ENCODE data around the gene PIGX.
"Not testable (repeated sequence)": the region's sequence is repeated elsewhere in the genome, so short reads cannot be mapped to it uniquely, and the experiment has no call there.

PIGX gene

DNA sequence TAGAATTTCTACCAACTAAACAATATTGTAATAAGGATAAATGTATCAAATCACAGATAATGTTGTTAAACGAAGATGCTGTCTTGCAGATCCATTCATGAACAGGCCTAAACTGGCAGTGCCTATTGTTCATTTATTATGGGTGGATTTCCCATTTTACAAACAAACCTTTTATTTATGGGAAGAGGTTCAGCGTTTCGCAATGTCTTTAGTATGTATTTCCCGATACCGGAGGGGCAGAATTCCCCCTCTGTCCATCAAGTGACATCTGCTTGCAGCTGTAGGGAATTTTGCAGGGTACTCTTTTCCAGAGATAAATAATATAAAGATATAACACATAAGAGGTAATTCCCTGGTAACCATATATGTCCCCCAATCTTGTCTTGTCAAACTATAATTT lies 5.8 kb upstream of the PIGX start:
- DNase-seq = no peak

GRCh38 chr3:196706731-196707130 lies 5.4 kb upstream of the PIGX start:
- DNase-seq = no peak

- DNase-seq = no peak
Observed at GRCh38 chr3:196707566-196707965, 4.6 kb upstream of the PIGX start.

DNA sequence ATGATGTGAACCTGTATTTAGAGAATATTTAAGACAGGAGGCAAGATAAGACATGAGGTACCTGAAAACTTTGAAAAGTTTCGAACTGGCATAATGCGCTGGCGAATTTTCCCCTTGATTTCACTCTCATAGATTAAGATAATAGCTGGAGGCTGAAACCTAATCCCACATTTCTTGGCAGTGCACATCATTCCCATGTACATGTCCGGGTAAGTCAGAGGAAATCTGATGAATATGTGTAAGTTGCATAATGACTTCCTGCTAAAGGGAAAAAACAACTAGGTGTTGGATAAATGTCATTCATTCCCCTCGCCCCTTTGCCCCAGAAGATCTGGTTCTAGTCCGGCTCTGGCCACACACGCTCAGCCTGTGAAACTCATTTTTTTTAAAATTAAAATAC lies 3.7 kb upstream of the PIGX start:
- peak; percentile 21 for DNase-seq

- DNase-seq = no peak
Observed at GRCh38 chr3:196712514-196713413, 587 bp downstream of the PIGX start.

DNA sequence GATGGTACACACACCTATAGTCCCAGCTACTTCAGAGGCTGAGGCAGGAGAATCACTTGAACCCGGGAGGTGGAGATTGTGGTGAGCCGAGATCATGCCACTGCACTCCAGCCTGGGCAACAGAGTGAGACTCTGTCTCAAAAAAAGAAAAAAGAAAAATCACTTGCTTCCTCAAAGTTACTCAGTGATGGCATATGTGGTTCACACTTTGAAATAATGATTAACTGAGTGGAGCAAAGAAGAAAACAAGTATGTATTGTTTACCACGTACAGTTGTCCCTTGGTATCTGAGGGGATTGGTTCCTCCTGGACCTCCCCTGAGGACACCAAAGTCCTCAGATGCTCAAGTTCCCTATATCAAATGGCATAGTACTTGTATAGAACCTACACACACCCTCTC lies 5.0 kb downstream of the PIGX start:
- not testable (repeated sequence) for DNase-seq

GRCh38 chr3:196721097-196721496 lies 8.9 kb downstream of the PIGX start:
- DNase-seq = no peak

GRCh38 chr3:196726788-196727675 lies 14.9 kb downstream of the PIGX start:
- DNase-seq = no peak

DNA sequence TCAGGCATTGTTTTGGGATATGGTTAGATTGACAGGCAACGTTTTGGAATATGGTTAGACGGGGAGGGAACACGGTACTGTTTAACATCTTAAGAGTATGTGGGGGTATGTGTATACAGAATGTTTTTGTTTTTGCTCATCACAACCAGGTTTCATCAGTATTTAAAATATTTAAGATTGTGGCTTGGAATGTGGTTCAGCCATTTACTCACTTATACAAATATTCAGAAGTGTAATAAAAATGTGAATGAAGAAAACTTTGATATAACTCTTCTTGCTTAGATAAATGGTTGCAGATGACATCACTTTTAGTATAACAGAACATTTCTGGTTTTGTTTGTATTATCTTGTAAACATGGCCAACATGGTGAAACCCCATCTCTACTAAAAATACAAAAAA lies 23.6 kb downstream of the PIGX start:
- DNase-seq = no peak

DNA sequence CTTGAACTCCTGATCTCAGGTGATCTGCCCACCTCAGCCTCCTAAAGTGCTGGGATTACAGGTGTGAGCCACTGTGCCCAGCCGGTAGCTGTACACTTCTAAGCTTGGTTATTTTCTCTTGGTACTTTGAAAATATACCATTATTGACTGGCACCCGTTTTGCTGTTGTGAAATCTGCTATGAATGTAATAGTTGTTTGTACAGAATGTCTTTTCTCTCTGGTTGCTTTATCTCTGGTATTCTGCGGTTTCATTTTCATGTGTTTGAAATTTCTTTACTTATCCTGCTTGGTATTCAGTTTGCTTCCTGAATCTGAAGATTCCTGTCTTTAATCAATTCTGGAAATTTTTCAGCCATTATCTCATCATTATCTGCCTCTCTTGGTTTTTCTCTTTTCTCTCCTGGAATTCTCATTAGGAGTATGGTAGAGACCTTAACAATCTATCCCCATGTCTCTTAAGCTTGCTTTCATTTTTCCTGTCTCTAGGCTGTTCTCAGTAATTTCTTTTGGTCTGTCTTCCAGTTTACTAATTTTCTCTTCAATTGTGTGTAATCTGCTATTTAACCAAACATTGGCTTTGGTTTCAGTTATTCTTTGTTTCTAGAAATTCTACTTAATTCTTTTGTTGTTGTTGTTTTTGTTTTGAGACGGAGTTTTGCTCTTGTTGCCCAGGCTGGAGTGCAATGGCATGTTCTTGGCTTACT lies 24.6 kb downstream of the PIGX start:
- no peak for DNase-seq

GRCh38 chr3:196737655-196738054 lies 25.5 kb downstream of the PIGX start:
- DNase-seq = no peak

- peak; percentile 88 for DNase-seq
Observed at GRCh38 chr3:196739671-196740480, 27.7 kb downstream of the PIGX start, which contains the start of gene PAK2. TSS of gene PAK2 (plus strand) at chr3:196739857. CDS start at chr3:196782647, 42,790 bp downstream.

GRCh38 chr3:196740481-196741248 lies 28.5 kb downstream of the PIGX start:
- DNase-seq = peak; percentile 5

- no peak for DNase-seq
Observed at GRCh38 chr3:196741249-196741889, 29.2 kb downstream of the PIGX start.

DNA sequence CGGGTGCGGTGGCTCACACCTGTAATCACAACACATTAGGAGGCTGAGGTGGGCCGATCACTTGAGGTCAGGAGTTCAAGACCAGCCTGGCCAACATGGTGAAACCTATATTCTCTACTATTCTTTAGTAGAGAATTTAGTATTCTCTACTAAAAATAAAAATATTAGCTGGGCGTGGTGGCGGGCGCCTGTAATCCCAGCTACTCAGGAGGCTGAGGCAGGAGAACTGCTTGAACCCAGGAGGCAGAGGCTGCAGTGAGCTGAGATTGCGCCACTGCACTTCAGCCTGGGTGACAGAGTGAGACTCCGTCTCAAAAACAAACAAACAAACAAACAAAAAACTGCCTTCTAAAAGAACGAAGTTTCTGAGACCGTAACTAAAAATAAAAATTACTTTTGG lies 31.4 kb downstream of the PIGX start:
- not testable (repeated sequence) for DNase-seq

DNA sequence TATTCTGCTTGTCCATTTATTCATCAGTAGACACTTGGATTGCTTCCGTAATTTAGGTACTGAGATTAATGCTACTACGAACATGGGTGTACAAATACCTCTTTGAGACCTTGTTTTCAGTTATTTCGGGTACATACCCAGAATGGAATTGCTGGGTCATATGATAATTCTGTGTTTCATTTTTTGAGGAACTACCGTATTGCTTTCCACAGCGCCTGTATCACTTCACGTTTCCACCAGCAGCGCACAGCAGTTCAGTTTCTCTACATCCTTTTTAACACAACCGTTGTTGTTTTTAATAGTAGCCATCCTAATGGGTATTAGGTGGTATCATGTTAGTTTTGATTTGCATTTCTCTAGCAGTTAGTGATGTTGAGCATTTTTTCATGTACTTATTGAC lies 36.9 kb downstream of the PIGX start:
- no peak for DNase-seq

DNA sequence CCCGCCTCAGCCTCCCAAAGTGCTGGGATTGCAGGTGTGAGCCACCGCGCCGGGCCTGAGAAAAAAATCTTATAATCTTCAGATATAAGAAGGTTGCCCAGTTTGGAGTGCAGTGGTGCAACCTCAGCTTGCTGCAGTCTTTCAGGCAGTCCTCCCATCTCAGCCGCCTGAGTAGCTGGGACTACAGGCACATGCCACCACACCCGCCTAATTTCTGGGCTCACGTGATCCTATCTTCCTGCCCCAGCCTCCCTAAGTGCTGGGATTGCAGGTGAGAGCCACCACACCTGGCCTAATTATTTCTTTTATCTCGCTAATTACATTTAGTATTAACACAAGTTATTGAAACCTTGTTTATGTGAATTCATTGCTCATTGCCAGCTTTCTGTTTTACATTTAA lies 41.0 kb downstream of the PIGX start:
- DNase-seq = no peak

DNA sequence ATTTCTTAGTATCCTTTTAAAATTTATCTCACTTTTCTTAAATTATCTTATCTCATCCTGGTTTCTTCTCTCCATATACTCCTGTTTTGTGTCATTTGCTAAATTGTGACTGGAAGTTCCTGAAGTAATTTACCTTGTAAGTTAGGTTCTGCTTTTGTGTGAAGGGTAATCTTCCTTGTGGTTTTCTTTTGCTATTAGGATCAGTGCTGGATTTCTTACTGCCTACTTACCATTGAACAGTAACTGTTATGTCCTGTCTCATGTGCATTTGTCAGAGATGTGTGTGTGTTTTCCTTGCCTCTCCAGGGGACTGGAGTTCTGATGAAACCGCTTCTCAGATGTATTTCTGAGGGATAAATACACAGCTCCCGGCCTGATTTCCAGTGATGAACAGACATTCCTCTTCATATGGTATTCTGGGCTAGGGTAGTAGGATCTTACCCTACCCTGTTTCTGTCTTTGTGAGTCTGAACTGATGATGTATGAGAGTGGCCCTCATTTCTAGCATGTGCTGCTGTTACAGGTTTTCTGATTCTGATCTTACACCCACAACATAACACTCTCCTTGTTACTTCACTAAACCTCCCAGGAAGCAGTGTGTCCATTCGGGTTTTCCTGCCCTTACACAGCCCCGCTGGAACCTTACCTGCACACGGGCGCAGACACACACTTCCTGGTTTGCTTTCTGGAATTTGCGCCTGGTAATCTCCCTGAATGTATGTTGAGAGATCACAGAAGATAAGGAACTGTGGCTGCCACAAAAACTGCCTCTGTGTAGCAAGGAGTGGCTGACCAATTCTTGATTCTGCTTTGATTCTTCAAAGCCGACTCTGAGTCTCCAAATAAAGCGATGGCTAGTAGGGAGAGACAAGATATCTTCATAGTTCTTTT lies 42.2 kb downstream of the PIGX start:
- no peak for DNase-seq

DNA sequence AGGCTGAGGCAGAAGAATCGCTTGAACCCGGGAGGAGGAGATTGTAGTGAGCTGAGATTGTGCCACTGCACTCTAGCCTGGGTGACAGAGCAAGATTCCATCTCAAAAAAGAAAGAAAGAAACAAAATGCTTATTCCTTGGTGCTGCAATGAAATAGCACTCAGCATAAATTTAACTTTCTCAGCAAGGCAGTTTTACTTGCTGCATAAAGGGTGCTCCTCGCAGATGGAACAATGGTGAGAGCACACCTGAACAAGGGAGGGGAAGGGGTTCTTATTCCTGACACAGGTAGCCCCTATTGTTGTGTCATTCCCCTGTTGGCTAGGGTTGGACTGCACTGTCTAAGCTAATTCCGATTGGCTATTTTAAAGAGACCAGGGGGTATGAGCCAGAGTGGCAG lies 44.6 kb downstream of the PIGX start:
- DNase-seq = no peak
